ENCODE data around the gene MTFMT. TPM values are rescaled to one million over a fixed set of nuclear protein-coding genes. Genes with fewer than 3 reads are reported as not detected.

The MTFMT gene
- total and polyA plus RNA-seq, 2 of the 13 experiments (the other 11 are each of a cell fraction or from before 2014, with no cell fraction given): 9.9 to 23.2 TPM

GRCh38 chr15:65059931-65060596 lies 30.6 kb upstream of the MTFMT start:
- H3K9me3 ChIP-seq (ENCODE audit: low read length): no peaks in the 10 kb centered on the region
- H3K4me3 ChIP-seq (replicated peaks in 1 of 3; ENCODE audit: insufficient read depth in 1 of 3, low read depth in 2 of 3, low read length in 3 of 3): no peak overlapping the region
- no peak for DNase-seq (ENCODE audit: low spot score)
- CTCF ChIA-PET (ENCODE audit: low intra/inter-chr PET ratio, low total read pairs): no interaction called here
- H3K9ac ChIP-seq (ENCODE audit: insufficient read depth, low read depth, low read length): no peak overlapping the region
- no peaks in the 10 kb centered on the region for H4K20me1 ChIP-seq (ENCODE audit: insufficient read depth, low read length)
- H3K27ac ChIP-seq (ENCODE audit: extremely low read length, insufficient read depth, low read length): no peak overlapping the region
- TF ChIP-seq, protein P1, sequence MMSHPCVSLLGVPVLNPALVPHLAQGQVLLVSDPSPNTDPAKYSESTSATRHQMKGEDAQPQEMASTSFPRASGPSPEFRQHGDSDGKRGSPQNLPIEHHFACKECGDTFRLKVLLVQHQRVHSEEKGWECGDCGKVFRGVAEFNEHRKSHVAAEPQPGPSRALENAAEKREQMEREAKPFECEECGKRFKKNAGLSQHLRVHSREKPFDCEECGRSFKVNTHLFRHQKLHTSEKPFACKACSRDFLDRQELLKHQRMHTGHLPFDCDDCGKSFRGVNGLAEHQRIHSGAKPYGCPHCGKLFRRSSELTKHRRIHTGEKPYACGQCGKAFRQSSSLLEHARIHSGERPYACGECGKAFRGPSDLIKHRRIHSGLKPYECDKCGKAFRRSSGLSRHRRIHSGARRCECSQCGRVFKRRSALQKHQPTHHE (CRISPR knock-in tag; IDR thresholded peaks at IDR 0.05; ENCODE audit: borderline replicate concordance): no peak
- no peak for TF ChIP-seq YEATS4 (CRISPR knock-in tag; IDR thresholded peaks at IDR 0.05; ENCODE audit: borderline replicate concordance)
- no peak for TF ChIP-seq RAD51 (IDR thresholded peaks at IDR 0.05; ENCODE audit: borderline replicate concordance)
- TF ChIP-seq ZNF737 (CRISPR knock-in tag; IDR thresholded peaks at IDR 0.05; ENCODE audit: borderline replicate concordance): no peak
- TF ChIP-seq ZNF121 (CRISPR knock-in tag; IDR thresholded peaks at IDR 0.05): no peak
- TF ChIP-seq PRMT3 (CRISPR knock-in tag; IDR thresholded peaks at IDR 0.05; ENCODE audit: borderline replicate concordance, low read depth): no peak
- TF ChIP-seq, protein P2, sequence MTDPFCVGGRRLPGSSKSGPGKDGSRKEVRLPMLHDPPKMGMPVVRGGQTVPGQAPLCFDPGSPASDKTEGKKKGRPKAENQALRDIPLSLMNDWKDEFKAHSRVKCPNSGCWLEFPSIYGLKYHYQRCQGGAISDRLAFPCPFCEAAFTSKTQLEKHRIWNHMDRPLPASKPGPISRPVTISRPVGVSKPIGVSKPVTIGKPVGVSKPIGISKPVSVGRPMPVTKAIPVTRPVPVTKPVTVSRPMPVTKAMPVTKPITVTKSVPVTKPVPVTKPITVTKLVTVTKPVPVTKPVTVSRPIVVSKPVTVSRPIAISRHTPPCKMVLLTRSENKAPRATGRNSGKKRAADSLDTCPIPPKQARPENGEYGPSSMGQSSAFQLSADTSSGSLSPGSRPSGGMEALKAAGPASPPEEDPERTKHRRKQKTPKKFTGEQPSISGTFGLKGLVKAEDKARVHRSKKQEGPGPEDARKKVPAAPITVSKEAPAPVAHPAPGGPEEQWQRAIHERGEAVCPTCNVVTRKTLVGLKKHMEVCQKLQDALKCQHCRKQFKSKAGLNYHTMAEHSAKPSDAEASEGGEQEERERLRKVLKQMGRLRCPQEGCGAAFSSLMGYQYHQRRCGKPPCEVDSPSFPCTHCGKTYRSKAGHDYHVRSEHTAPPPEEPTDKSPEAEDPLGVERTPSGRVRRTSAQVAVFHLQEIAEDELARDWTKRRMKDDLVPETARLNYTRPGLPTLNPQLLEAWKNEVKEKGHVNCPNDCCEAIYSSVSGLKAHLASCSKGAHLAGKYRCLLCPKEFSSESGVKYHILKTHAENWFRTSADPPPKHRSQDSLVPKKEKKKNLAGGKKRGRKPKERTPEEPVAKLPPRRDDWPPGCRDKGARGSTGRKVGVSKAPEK (CRISPR knock-in tag; IDR thresholded peaks at IDR 0.05; ENCODE audit: borderline replicate concordance): no peak
- no peak for TF ChIP-seq THAP8 (CRISPR knock-in tag; IDR thresholded peaks at IDR 0.05; ENCODE audit: borderline replicate concordance)
- TF ChIP-seq ZNF251 (CRISPR knock-in tag; IDR thresholded peaks at IDR 0.05): no peak
- TF ChIP-seq ZSCAN22 (CRISPR knock-in tag; IDR thresholded peaks at IDR 0.05): no peak
- TF ChIP-seq GMEB1 (CRISPR knock-in tag; IDR thresholded peaks at IDR 0.05; ENCODE audit: borderline replicate concordance): no peak
- TF ChIP-seq ZNF768 (CRISPR knock-in tag; IDR thresholded peaks at IDR 0.05): no peak
- TF ChIP-seq PHF8 (CRISPR knock-in tag; IDR thresholded peaks at IDR 0.05): no peak
- TF ChIP-seq ZNF136 (CRISPR knock-in tag; IDR thresholded peaks at IDR 0.05; ENCODE audit: low read depth): no peak
- H3K36me3 ChIP-seq (replicated peaks in 1 of 2; ENCODE audit: control insufficient read depth in 1 of 2, insufficient read depth in 2 of 2, low read length in 2 of 2): no peaks in the 10 kb centered on the region
- peaks cover 0 to 9% of the 10 kb centered on the region in 2 experiments; a peak in 1 of 5 replicates for H3K27me3 ChIP-seq (ENCODE audit: control insufficient read depth in 1 of 2, insufficient read depth in 2 of 2, low read length in 2 of 2)
- POLR2A ChIA-PET: no interaction called here
- H3K79me2 ChIP-seq (ENCODE audit: insufficient read depth, low read length): no peaks in the 10 kb centered on the region
- ATAC-seq: no peak
- peaks cover 85% of the 10 kb centered on the region for H3K4me1 ChIP-seq (ENCODE audit: insufficient read depth, low read length)
- 81% methylated on average over 4 of the region's 4 CpGs for WGBS (ENCODE audit: low lambda C conversion rate)
- in situ Hi-C loops (cut with HindIII; ENCODE audit: extremely low pct_ligation_motif_present, low pct_unique_long_range_greater_than_20kb): no loop called here
- FAIRE-seq: no peak
- intact Hi-C loops (cut with micrococcal nuclease; ENCODE audit: unreplicated experiment): loop anchor here (10.0 kb wide), 1 partner anchor 235 kb away; the partner anchor contains the start of gene RNU5A-1
- no TSS peak for BruUV-seq (replicated peaks)
- H3K4me2 ChIP-seq (ENCODE audit: low read depth, low read length): no peak overlapping the region
- no peak overlapping the region for H2AFZ ChIP-seq (ENCODE audit: low read length)
